Tibial nerve (tissue), 4 donors: Measurements from ENCODE around the gene CDC42EP3. TPM values are rescaled to one million over a fixed set of nuclear protein-coding genes. Genes with fewer than 3 reads are reported as not detected.

Source experiments
- DNase-seq, 2 donors: peaks; one replicate each; pipeline ENCODE4 v3.0.0-alpha.2; 2019; ENCODE audit warnings: low spot score in 2 of 2
- H3K27ac ChIP-seq, 4 donors: fragments of 200-600 bp; sonication (generic) in 3 of 4; one replicate each; pipeline ENCODE4 v1.5.1; 2017 to 2019; ENCODE audit warnings: mild to moderate bottlenecking in 1 of 4
- H3K27me3 ChIP-seq, 2 donors: fragments of 200-600 bp; sonication (generic) in 1 of 2; one replicate each; pipeline versions ENCODE4 v1.5.1 to v1.6.0; 2017 to 2019
- H3K36me3 ChIP-seq, 3 donors: fragments of 200-600 bp; sonication (generic); one replicate each; pipeline ENCODE4 v1.5.1; 2018 to 2019
- H3K4me1 ChIP-seq, 4 donors: fragments of 200-600 bp; sonication (generic) in 3 of 4; one replicate each; pipeline ENCODE4 v1.5.1; 2017 to 2019
- H3K4me3 ChIP-seq, 4 donors: fragments of 200-600 bp; sonication (generic) in 3 of 4; one replicate each; pipeline ENCODE4 v1.5.1; 2017 to 2019; ENCODE audit warnings: mild to moderate bottlenecking in 1 of 4, moderate library complexity in 1 of 4
- H3K9me3 ChIP-seq, 4 donors: fragments of 200-600 bp; sonication (generic) in 3 of 4; one replicate each; pipeline ENCODE4 v1.5.1; 2017 to 2019
- CTCF ChIP-seq, 5 experiments: fragments of 200-600 bp in 3 of 5; fragments of 450-650 bp in 2 of 5; sonication (generic) in 3 of 5; IDR thresholded peaks; one replicate each; pipeline ENCODE4 v1.5.1; 2016 to 2019; ENCODE audit warnings: antibody characterized with exemption in 5 of 5, mild to moderate bottlenecking in 3 of 5, moderate library complexity in 2 of 5
- EP300 ChIP-seq, 2 donors: sonication (generic); formaldehyde crosslinking; IDR thresholded peaks; one replicate each; pipeline ENCODE4 v1.6.1; 2017; ENCODE audit warnings: antibody characterized with exemption in 2 of 2, mild to moderate bottlenecking in 1 of 2
- POLR2A ChIP-seq, 2 donors: fragments of 450-650 bp; IDR thresholded peaks; one replicate each; pipeline ENCODE4 v1.6.1; 2017; ENCODE audit warnings: antibody characterized with exemption in 2 of 2, mild to moderate bottlenecking in 2 of 2, moderate library complexity in 2 of 2
- WGBS, 2 donors: methylation state at CpG; one replicate each; pipeline ENCODE4 v1.1.5; 2018; 5-methylcytosine and 5-hydroxymethylcytosine counted together
- total RNA-seq, 4 donors: library from RNA; depleted of rRNA; stranded (reverse); fragments of >200 nt; gene quantifications; one replicate each; pipeline ENCODE4 v1.1.0, GENCODE V29; 2016

Gene CDC42EP3
- total RNA-seq, 4 donors from 2014 or later: 31.8 to 58.6 (median 40.2) TPM

DNA sequence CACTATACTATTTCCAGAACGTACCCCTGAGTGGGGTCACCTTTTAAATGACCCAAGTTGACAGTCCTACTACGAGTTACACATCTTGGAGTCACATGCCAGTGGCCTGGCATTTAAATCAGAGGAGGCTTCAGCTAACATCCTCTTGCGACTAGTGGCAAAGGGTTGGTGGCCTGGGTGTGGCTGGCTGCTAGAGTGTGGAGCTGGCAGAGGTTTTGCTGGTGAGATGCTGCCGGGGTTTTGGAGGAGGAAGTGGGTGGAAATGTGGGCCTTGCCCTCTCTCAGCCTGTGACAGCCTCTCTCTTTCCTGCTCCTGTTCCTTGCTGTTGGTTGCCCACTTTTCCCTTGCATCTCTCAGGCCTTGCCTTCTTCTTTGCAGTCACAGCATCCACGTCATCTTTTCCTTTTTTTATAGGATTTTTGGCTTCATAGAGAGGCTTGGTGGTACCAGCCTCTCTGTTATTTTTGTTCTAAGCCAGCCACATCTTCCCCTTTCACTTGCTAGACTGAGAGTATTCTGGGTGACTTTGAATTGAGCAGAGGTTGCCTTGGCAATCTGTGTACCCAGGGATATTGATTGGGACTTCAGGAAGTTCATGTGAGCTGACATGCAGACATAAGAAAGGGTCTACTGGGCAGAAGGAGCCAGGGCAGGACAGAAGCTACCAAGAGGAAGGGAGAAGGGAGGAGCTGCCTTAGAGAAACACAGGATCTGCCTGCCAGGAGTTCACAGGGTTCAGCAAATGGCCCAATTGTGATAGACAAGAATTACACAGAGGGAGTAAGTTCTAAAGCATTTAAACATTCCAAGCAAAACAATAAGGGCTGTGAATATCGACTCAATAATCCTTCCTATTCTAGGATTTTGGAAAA lies 55.4 kb downstream of the CDC42EP3 start:
- Histone ChIP-seq H3K27ac (peak overlapping the region in 3 of 4 donors; percentile 24 to 84 (median 73)), H3K4me3 (no peak overlapping the region), H3K36me3 (no peaks in the 10 kb centered on the region), H3K27me3 (no peaks in the 10 kb centered on the region), H3K9me3 (no peaks in the 10 kb centered on the region), H3K4me1 (peaks cover 0 to 76% (median 29%) of the 10 kb centered on the region in 4 donors)
- TF ChIP-seq EP300 (IDR thresholded peaks at IDR 0.05) (peak in 1 of 2 donors; percentile 18), POLR2A (IDR thresholded peaks at IDR 0.05) (no peak)
- no peak for DNase-seq
- 42 to 45% methylated on average over 6 of the region's 6 CpGs for WGBS, 2 donors

DNA sequence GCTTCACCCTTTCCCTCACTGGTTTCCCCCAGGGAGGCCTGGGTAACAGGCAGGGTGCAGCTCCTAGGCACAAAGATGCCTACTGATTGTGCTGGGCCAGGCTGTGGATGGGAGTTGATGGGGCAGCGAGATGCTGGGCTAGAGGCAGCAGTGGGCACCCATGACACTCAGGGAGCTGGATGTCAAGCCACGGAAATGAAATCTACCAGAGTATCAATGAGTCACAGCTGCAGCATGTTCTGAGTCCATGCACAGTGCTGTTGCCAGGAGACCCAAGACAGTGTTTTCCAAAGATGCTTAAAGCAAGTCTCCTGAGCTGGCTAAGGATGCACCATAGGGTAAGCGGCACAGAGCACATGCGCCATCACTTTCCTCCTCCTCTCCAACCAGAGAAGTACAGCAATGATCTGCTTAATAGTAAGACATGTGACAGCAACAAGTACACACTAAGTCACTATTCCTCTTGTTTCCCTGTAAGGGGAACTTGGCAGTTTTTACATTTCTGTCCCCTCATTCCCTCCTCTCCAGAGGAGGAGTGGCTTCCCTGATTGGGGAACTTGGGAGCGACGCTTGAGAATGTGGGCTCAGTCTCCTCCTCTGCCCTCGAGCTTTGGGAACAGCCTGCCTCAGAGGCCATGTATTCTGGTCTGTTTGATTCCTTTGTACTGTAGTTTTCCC lies 57.2 kb downstream of the CDC42EP3 start:
- Histone ChIP-seq H3K36me3 (no peaks in the 10 kb centered on the region), H3K27ac (peak overlapping the region in 1 of 4 donors; percentile 14), H3K9me3 (no peaks in the 10 kb centered on the region), H3K27me3 (no peaks in the 10 kb centered on the region), H3K4me1 (peaks cover 0 to 71% (median 27%) of the 10 kb centered on the region in 4 donors), H3K4me3 (no peak overlapping the region)
- no peak for DNase-seq
- TF ChIP-seq CTCF (IDR thresholded peaks at IDR 0.05): no peak
- no peak for TF ChIP-seq EP300 (IDR thresholded peaks at IDR 0.05)
- TF ChIP-seq POLR2A (IDR thresholded peaks at IDR 0.05): no peak
- 68 to 72% methylated on average over 7 of the region's 7 CpGs for WGBS, 2 donors

GRCh38 chr2:37612382-37612781 lies 59.1 kb downstream of the CDC42EP3 start:
- Histone ChIP-seq H3K36me3 (no peaks in the 10 kb centered on the region), H3K27ac (peak overlapping the region in 1 of 4 donors; percentile 54), H3K4me3 (no peak overlapping the region), H3K9me3 (peaks cover 0 to 7% (median 0%) of the 10 kb centered on the region in 4 donors), H3K27me3 (no peaks in the 10 kb centered on the region), H3K4me1 (peaks cover 0 to 65% (median 27%) of the 10 kb centered on the region in 4 donors)
- TF ChIP-seq EP300 (IDR thresholded peaks at IDR 0.05) (no peak), CTCF (IDR thresholded peaks at IDR 0.05) (no peak), POLR2A (IDR thresholded peaks at IDR 0.05) (no peak)
- 68 to 71% methylated on average over 4 of the region's 4 CpGs for WGBS, 2 donors
- no peak for DNase-seq

- Histone ChIP-seq H3K9me3 (peaks cover 0 to 7% (median 0%) of the 10 kb centered on the region in 4 donors), H3K27ac (peak overlapping the region in 2 of 4 donors; percentile 46 to 54), H3K27me3 (no peaks in the 10 kb centered on the region), H3K4me3 (no peak overlapping the region), H3K36me3 (no peaks in the 10 kb centered on the region), H3K4me1 (peaks cover 0 to 49% (median 14%) of the 10 kb centered on the region in 4 donors)
- DNase-seq: no peak
- WGBS, 2 donors: 80 to 82% methylated on average over 5 of the region's 5 CpGs
- TF ChIP-seq EP300 (IDR thresholded peaks at IDR 0.05) (peak in 1 of 2 donors; percentile 41), POLR2A (IDR thresholded peaks at IDR 0.05) (no peak)
Observed at GRCh38 chr2:37610638-37611289, 60.7 kb downstream of the CDC42EP3 start.

- no peak overlapping the region for H3K27ac ChIP-seq
- peaks cover 0 to 39% (median 10%) of the 10 kb centered on the region in 4 donors for H3K4me1 ChIP-seq
- 93 to 95% methylated on average over 6 of the region's 6 CpGs for WGBS, 2 donors
Observed at GRCh38 chr2:37609782-37610181, 61.7 kb downstream of the CDC42EP3 start.

More at GRCh38 chr2:37609782-37610181, 61.7 kb downstream of the CDC42EP3 start:
- TF ChIP-seq POLR2A (IDR thresholded peaks at IDR 0.05): no peak
- TF ChIP-seq CTCF (IDR thresholded peaks at IDR 0.05): no peak
- TF ChIP-seq EP300 (IDR thresholded peaks at IDR 0.05): no peak
- no peak overlapping the region for H3K4me3 ChIP-seq
- no peaks in the 10 kb centered on the region for H3K27me3 ChIP-seq
- H3K9me3 ChIP-seq: peaks cover 0 to 11% (median 0%) of the 10 kb centered on the region in 4 donors
- DNase-seq: no peak
- H3K36me3 ChIP-seq: no peaks in the 10 kb centered on the region
